Prostate gland (tissue), 2 donors: ENCODE results near the gene KCNG3. TPM values are rescaled to one million over a fixed set of nuclear protein-coding genes. Genes with fewer than 3 reads are reported as not detected.

Experiments
- DNase-seq: peaks from one replicate; pipeline ENCODE4 v3.0.0-alpha.2; 2019; ENCODE audit warnings: low spot score
- H3K27ac ChIP-seq, 2 donors: fragments of 200-600 bp; sonication (generic); 2 replicates each; pipeline ENCODE4 v1.5.1; 2017 to 2019
- H3K27me3 ChIP-seq: fragments of 200-600 bp; sonication (generic); replicated peaks from 2 replicates; pipeline ENCODE4 v1.5.1; 2019; ENCODE audit not compliant: insufficient read depth
- H3K36me3 ChIP-seq, 2 donors: fragments of 200-600 bp; sonication (generic); 1 replicate in 1 of 2; 2 replicates in 1 of 2; pipeline versions ENCODE4 v1.5.1 to v1.8.1; 2017 to 2019
- H3K4me1 ChIP-seq: fragments of 200-600 bp; sonication (generic); replicated peaks from 2 replicates; pipeline ENCODE4 v1.5.1; 2019
- H3K4me3 ChIP-seq, 2 donors: fragments of 200-600 bp; sonication (generic); 2 replicates each; pipeline ENCODE4 v1.5.1; 2017 to 2019
- H3K9me3 ChIP-seq: fragments of 200-600 bp; sonication (generic); 2 replicates; pipeline ENCODE4 v1.5.1; 2017
- POLR2A ChIP-seq: fragments of 450-650 bp; IDR thresholded peaks from one replicate; pipeline ENCODE4 v1.6.1; 2016; ENCODE audit warnings: antibody characterized with exemption, mild to moderate bottlenecking
- POLR2AphosphoS5 ChIP-seq: sonication (generic); formaldehyde crosslinking; IDR thresholded peaks from one replicate; pipeline ENCODE4 v1.6.1; 2017; ENCODE audit warnings: antibody characterized with exemption
- WGBS: methylation state at CpG from one replicate; pipeline ENCODE4 v1.1.5; 2018; 5-methylcytosine and 5-hydroxymethylcytosine counted together
- intact Hi-C: fragments of 100-400 bp; cut with DNase I; formaldehyde crosslinking; loops from one replicate; pipeline ENCODE4 v1.14.2; 2022
- total RNA-seq, 2 donors: library from RNA; depleted of rRNA; stranded (reverse); fragments of >200 nt; gene quantifications; one replicate each; pipeline ENCODE4 v1.1.0, GENCODE V29; 2016
- TF ChIP-seq, protein P1 (sequence below), 4 experiments: fragments of 200-600 bp in 2 of 4; fragments of 450-650 bp in 2 of 4; sonication (generic) in 2 of 4; IDR thresholded peaks; 1 replicate in 3 of 4; 2 replicates in 1 of 4; pipeline ENCODE4 v1.5.1; 2016 to 2019; ENCODE audit warnings: antibody characterized with exemption in 4 of 4, mild to moderate bottlenecking in 2 of 4, moderate library complexity in 2 of 4

The KCNG3 gene
- total RNA-seq, 2 donors from 2014 or later = 0.27 to 4.1 TPM

- intact Hi-C loops = no loop called here
- H3K4me3 ChIP-seq = no peak overlapping the region
- H3K27me3 ChIP-seq = no peaks in the 10 kb centered on the region
- no peak for TF ChIP-seq POLR2AphosphoS5
- TF ChIP-seq, protein P1, sequence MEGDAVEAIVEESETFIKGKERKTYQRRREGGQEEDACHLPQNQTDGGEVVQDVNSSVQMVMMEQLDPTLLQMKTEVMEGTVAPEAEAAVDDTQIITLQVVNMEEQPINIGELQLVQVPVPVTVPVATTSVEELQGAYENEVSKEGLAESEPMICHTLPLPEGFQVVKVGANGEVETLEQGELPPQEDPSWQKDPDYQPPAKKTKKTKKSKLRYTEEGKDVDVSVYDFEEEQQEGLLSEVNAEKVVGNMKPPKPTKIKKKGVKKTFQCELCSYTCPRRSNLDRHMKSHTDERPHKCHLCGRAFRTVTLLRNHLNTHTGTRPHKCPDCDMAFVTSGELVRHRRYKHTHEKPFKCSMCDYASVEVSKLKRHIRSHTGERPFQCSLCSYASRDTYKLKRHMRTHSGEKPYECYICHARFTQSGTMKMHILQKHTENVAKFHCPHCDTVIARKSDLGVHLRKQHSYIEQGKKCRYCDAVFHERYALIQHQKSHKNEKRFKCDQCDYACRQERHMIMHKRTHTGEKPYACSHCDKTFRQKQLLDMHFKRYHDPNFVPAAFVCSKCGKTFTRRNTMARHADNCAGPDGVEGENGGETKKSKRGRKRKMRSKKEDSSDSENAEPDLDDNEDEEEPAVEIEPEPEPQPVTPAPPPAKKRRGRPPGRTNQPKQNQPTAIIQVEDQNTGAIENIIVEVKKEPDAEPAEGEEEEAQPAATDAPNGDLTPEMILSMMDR (IDR thresholded peaks at IDR 0.05) = no peak
- H3K27ac ChIP-seq = no peak overlapping the region
- H3K9me3 ChIP-seq = no peaks in the 10 kb centered on the region
- H3K4me1 ChIP-seq = no peaks in the 10 kb centered on the region
- no peaks in the 10 kb centered on the region for H3K36me3 ChIP-seq
- 65% methylated on average over 6 of the region's 6 CpGs for WGBS
- no peak for DNase-seq
These were observed 18.9 kb downstream of the KCNG3 start for GRCh38 chr2:42474765-42475454.

GRCh38 chr2:42470706-42471105, 23.1 kb downstream of the KCNG3 start:
- WGBS = 91% methylated on average over 4 of the region's 4 CpGs
- TF ChIP-seq POLR2AphosphoS5 (no peak), POLR2A (no peak)
- TF ChIP-seq, protein P1 (IDR thresholded peaks at IDR 0.05) = no peak
- no peak overlapping the region for H3K4me3 ChIP-seq

DNA sequence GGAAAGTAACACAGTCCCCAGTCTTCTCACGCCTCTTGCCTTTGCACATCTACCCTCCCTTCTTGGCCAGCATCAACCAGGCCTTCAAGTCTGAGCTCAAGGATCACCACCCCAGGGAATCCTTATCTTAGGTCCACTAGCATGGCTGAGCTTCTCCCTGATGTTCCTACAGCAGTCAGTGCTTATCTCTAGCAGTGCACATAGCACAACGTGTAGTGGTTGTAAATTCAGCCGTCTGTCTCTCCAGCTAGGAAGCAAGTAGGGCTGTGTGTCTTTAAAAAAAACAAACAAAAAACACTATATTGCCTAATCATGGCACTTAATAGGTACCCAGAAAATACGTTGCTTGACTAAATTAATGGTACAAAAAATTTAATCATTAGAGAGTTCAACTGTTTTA, 29.2 kb downstream of the KCNG3 start:
- intact Hi-C loops = no loop called here

More at GRCh38 chr2:42470706-42471105, 23.1 kb downstream of the KCNG3 start:
- Histone ChIP-seq H3K36me3 (no peaks in the 10 kb centered on the region), H3K9me3 (no peaks in the 10 kb centered on the region), H3K4me1 (no peaks in the 10 kb centered on the region), H3K27me3 (no peaks in the 10 kb centered on the region), H3K27ac (no peak overlapping the region)
- intact Hi-C loops = no loop called here
- no peak for DNase-seq

DNA sequence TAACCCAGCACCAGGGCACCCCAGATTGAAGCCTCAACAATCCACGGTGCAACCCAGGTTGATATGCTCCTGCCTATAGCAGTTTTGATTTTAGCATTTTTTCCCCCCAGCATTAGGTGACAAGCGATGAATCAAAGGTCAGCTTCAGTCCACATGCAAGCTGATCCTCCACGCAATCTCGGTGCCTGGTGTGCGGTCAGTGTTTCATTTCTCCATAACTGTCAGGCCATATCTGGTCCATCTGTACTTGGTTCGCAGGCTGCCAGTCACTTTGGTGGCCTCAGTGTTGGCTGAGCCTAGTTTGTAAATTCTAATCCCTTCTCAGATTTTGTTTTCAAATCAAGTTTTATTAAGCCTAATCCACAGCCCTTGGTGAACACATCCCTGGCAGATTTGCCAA, 30.2 kb downstream of the KCNG3 start:
- TF ChIP-seq, protein P1 (IDR thresholded peaks at IDR 0.05) = no peak
- TF ChIP-seq POLR2AphosphoS5 (no peak), POLR2A (no peak)
- Histone ChIP-seq H3K4me3 (no peak overlapping the region), H3K9me3 (no peaks in the 10 kb centered on the region), H3K36me3 (no peaks in the 10 kb centered on the region), H3K27me3 (no peaks in the 10 kb centered on the region), H3K4me1 (no peaks in the 10 kb centered on the region), H3K27ac (no peak overlapping the region)
- DNase-seq = no peak
- 84% methylated on average over 6 of the region's 6 CpGs for WGBS
- intact Hi-C loops = no loop called here

More for the DNA sequence above, 29.2 kb downstream of the KCNG3 start:
- H3K27ac ChIP-seq = no peak overlapping the region
- 70% methylated on average over 4 of the region's 4 CpGs for WGBS
- no peaks in the 10 kb centered on the region for H3K27me3 ChIP-seq
- no peak overlapping the region for H3K4me3 ChIP-seq
- TF ChIP-seq POLR2A (no peak), POLR2AphosphoS5 (no peak)
- TF ChIP-seq, protein P1 (IDR thresholded peaks at IDR 0.05) = no peak
- no peaks in the 10 kb centered on the region for H3K9me3 ChIP-seq
- H3K36me3 ChIP-seq = no peaks in the 10 kb centered on the region
- no peaks in the 10 kb centered on the region for H3K4me1 ChIP-seq
- no peak for DNase-seq

DNA sequence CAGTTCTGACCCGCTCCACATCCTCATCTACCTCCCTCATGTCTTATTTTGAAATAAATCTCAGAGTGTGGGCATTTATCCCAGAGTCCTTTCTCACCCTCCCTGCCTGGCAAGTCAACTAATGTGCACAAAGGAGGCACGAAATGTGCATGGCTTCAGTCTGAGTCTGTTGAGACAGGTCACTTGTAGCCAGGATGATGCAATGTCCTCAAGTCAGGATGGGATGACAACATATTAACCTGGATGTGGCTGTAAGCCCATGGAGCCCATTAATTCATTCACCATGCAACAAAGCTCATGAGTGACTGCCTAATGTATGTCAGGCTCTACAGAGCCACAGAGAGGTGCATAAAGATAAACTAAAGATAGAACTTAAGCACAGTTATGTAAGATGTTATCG, 34.5 kb downstream of the KCNG3 start:
- no peaks in the 10 kb centered on the region for H3K27me3 ChIP-seq
- no peak overlapping the region for H3K27ac ChIP-seq
- intact Hi-C loops = no loop called here
- no peaks in the 10 kb centered on the region for H3K36me3 ChIP-seq
- DNase-seq = no peak
- TF ChIP-seq, protein P1 (IDR thresholded peaks at IDR 0.05) = no peak
- TF ChIP-seq POLR2AphosphoS5 (no peak), POLR2A (no peak)
- H3K4me1 ChIP-seq = no peaks in the 10 kb centered on the region
- H3K9me3 ChIP-seq = no peaks in the 10 kb centered on the region
- H3K4me3 ChIP-seq = no peak overlapping the region
- WGBS = 80% methylated on average over 3 of the region's 3 CpGs
